Activated naive CD4-positive, alpha-beta T cell treated with anti-CD3 and anti-CD28 coated beads, Interleukin-2, amount 10 ng/mL, durations not matched to agents 5 hours and 36 hours (primary cell): ENCODE results near the gene THEM5. TPM values are rescaled to one million over a fixed set of nuclear protein-coding genes. Genes with fewer than 3 reads are reported as not detected.

Experiments used
- total RNA-seq, 2 experiments: library from RNA; stranded (reverse); gene quantifications; one replicate each; pipeline ENCODE4 v1.2.3, GENCODE V29; 2021

Gene THEM5
- not detected for total RNA-seq

GRCh38 chr1:151853411-151853943, at the start of gene THEM5:
Gene THEM5 (minus strand): TSS chr1:151853712. CDS start chr1:151853565, 147 bp downstream.

GRCh38 chr1:151839457-151840403, 13.8 kb downstream of the THEM5 start, which contains the start of gene C2CD4D:
Gene C2CD4D (minus strand): TSS chr1:151839820. CDS start chr1:151838989, 831 bp downstream.

GRCh38 chr1:151831605-151832004, 21.9 kb downstream of the THEM5 start, which contains the start of gene RORC:
Gene RORC (minus strand): TSS chr1:151831802. CDS start chr1:151831764, 38 bp downstream.

GRCh38 chr1:151805066-151805820, 48.3 kb downstream of the THEM5 start, which contains the start of gene LINGO4:
Gene LINGO4 (minus strand): TSS chr1:151805419. CDS start chr1:151802704, 2,715 bp downstream.

Other genes with a start within 250 kb of the THEM5 start
- gene SNX27, start 241.7 kb downstream of the THEM5 start, total RNA-seq: 10 to 100 TPM; 21.7 to 22.9 TPM
- gene CELF3, start 136.9 kb downstream of the THEM5 start, total RNA-seq: not detected
- gene RIIAD1, start 132.2 kb downstream of the THEM5 start, total RNA-seq: not detected
- 100 to 1,000 TPM in 1 of 2 experiments, 10 to 100 TPM in 1; 89.4 to 105 TPM for gene MRPL9, start 90.2 kb downstream of the THEM5 start, total RNA-seq
- gene TDRKH, start 63.2 kb downstream of the THEM5 start, total RNA-seq: 10 to 100 TPM; 15.8 to 18.3 TPM
- gene LINGO4, start 48.3 kb downstream of the THEM5 start, total RNA-seq: under 1 TPM; 0.10 TPM
- under 1 TPM; 0.70 to 0.76 TPM for gene RORC, start 21.9 kb downstream of the THEM5 start, total RNA-seq
- under 1 TPM; 0.51 to 0.55 TPM for gene C2CD4D, start 13.9 kb downstream of the THEM5 start, total RNA-seq
- gene THEM4, start 55.8 kb upstream of the THEM5 start, total RNA-seq: 10 to 100 TPM; 24.7 to 25.8 TPM
- gene S100A10, start 140.1 kb upstream of the THEM5 start, total RNA-seq: 100 to 1,000 TPM; 489 to 516 TPM
- gene S100A11, start 183.3 kb upstream of the THEM5 start, total RNA-seq: 100 to 1,000 TPM; 304 to 323 TPM
- not detected for gene TCHHL1, start 235.4 kb upstream of the THEM5 start, total RNA-seq